ENCODE data around the gene CELF4. TPM values are rescaled to one million over a fixed set of nuclear protein-coding genes. Genes with fewer than 3 reads are reported as not detected.

The CELF4 gene
- total RNA-seq, 1 experiment from 2014 or later: not detected

- CTCF ChIA-PET: no interaction called here
- no peak for TF ChIP-seq REST (IDR thresholded peaks at IDR 0.05; ENCODE audit: insufficient read depth in 1 of 2, low read depth in 2 of 2, low read length in 1 of 2)
- TF ChIP-seq CTCF (IDR thresholded peaks at IDR 0.05): no peak
- TF ChIP-seq TCF7L2 (IDR thresholded peaks at IDR 0.05; ENCODE audit: low read depth, low read length): no peak
- no peak for TF ChIP-seq SIN3A (IDR thresholded peaks at IDR 0.05; ENCODE audit: borderline replicate concordance, insufficient read depth, low read depth, low read length)
- TF ChIP-seq POLR2AphosphoS5 (IDR thresholded peaks at IDR 0.05; ENCODE audit: low read depth, low read length): no peak
- no peaks in the 10 kb centered on the region for H3K27me3 ChIP-seq (ENCODE audit: control insufficient read depth, insufficient read depth, low read length)
These were observed 305.9 kb downstream of the CELF4 start for GRCh38 chr18:37259711-37260110.

GRCh38 chr18:37258819-37259218 lies 306.8 kb downstream of the CELF4 start:
- intact Hi-C loops (cut with micrococcal nuclease; ENCODE audit: unreplicated experiment) (no loop called here), in situ Hi-C loops (cut with HindIII; ENCODE audit: low pct_unique_long_range_greater_than_20kb, low sequenced_read_pairs) (no loop called here)
- Histone ChIP-seq H3K9me3 (ENCODE audit: control insufficient read depth, insufficient read depth, low read depth, low read length) (no peaks in the 10 kb centered on the region), H3K4me1 (ENCODE audit: control insufficient read depth, insufficient read depth, low read length) (no peaks in the 10 kb centered on the region), H3K27me3 (ENCODE audit: control insufficient read depth, insufficient read depth, low read length) (no peaks in the 10 kb centered on the region), H3K27ac (ENCODE audit: low read length) (no peak overlapping the region), H3K4me3 (ENCODE audit: low read depth in 2 of 2, low read length in 2 of 2) (no peak overlapping the region), H3K36me3 (ENCODE audit: control insufficient read depth, insufficient read depth, low read length) (no peaks in the 10 kb centered on the region)
- ATAC-seq: no peak
- CTCF ChIA-PET: no interaction called here
- no TSS peak for BruUV-seq (replicated peaks)
- POLR2A ChIA-PET: no interaction called here
- TF ChIP-seq TCF7L2 (IDR thresholded peaks at IDR 0.05; ENCODE audit: low read depth, low read length): no peak
- TF ChIP-seq SIN3A (IDR thresholded peaks at IDR 0.05; ENCODE audit: borderline replicate concordance, insufficient read depth, low read depth, low read length): no peak
- TF ChIP-seq REST (IDR thresholded peaks at IDR 0.05; ENCODE audit: insufficient read depth in 1 of 2, low read depth in 2 of 2, low read length in 1 of 2): no peak
- TF ChIP-seq CTCF (IDR thresholded peaks at IDR 0.05): no peak
- no peak for TF ChIP-seq POLR2AphosphoS5 (IDR thresholded peaks at IDR 0.05; ENCODE audit: low read depth, low read length)
- DNase-seq (ENCODE audit: low read depth, low spot score): no peak

More at GRCh38 chr18:37259711-37260110, 305.9 kb downstream of the CELF4 start:
- H3K36me3 ChIP-seq (ENCODE audit: control insufficient read depth, insufficient read depth, low read length): no peaks in the 10 kb centered on the region
- no TSS peak for BruUV-seq (replicated peaks)
- ATAC-seq (no peak), DNase-seq (ENCODE audit: low read depth, low spot score) (no peak)
- no peak overlapping the region for H3K27ac ChIP-seq (ENCODE audit: low read length)
- intact Hi-C loops (cut with micrococcal nuclease; ENCODE audit: unreplicated experiment) (no loop called here), in situ Hi-C loops (cut with HindIII; ENCODE audit: low pct_unique_long_range_greater_than_20kb, low sequenced_read_pairs) (no loop called here)
- H3K4me1 ChIP-seq (ENCODE audit: control insufficient read depth, insufficient read depth, low read length): no peaks in the 10 kb centered on the region
- no peaks in the 10 kb centered on the region for H3K9me3 ChIP-seq (ENCODE audit: control insufficient read depth, insufficient read depth, low read depth, low read length)
- no peak overlapping the region for H3K4me3 ChIP-seq (ENCODE audit: low read depth in 2 of 2, low read length in 2 of 2)
- POLR2A ChIA-PET: no interaction called here
